H9 (cell line): ENCODE measurements around the gene SLC24A2. TPM values are rescaled to one million over a fixed set of nuclear protein-coding genes. Genes with fewer than 3 reads are reported as not detected.

ENCODE experiments used
- DNase-seq: peaks from one replicate; pipeline ENCODE4 v3.0.0-alpha.2; 2017
- H2AFZ ChIP-seq: one replicate; pipeline ENCODE4 v1.6.1; 2013; ENCODE audit warnings: mild to moderate bottlenecking, low read length, control low read depth, moderate library complexity
- H2AK5ac ChIP-seq: 2 replicates; pipeline ENCODE4 v1.6.1; 2013; ENCODE audit warnings: low read length, control low read depth, mixed read lengths; ENCODE audit not compliant: insufficient read length
- H2BK120ac ChIP-seq: one replicate; pipeline ENCODE4 v1.6.1; 2013; ENCODE audit warnings: low read depth, mild to moderate bottlenecking, low read length, control low read depth, inconsistent platforms; ENCODE audit not compliant: poor library complexity, severe bottlenecking
- H2BK12ac ChIP-seq: 2 replicates; pipeline ENCODE4 v1.6.1; 2013; ENCODE audit warnings: low read length, control low read depth, mixed read lengths, low read depth; ENCODE audit not compliant: insufficient read length
- H2BK15ac ChIP-seq: 2 replicates; pipeline ENCODE4 v1.6.1; 2013; ENCODE audit warnings: low read depth, low read length, control low read depth
- H2BK20ac ChIP-seq: one replicate; pipeline ENCODE4 v1.6.1; 2013; ENCODE audit warnings: low read depth, mild to moderate bottlenecking, low read length, control low read depth, inconsistent platforms; ENCODE audit not compliant: poor library complexity, severe bottlenecking
- H2BK5ac ChIP-seq: 2 replicates; pipeline ENCODE4 v1.6.1; 2013; ENCODE audit warnings: low read length, control low read depth, mixed read lengths; ENCODE audit not compliant: insufficient read length
- H3K14ac ChIP-seq: 2 replicates; pipeline ENCODE4 v1.6.1; 2013; ENCODE audit warnings: low read length, control low read depth; ENCODE audit not compliant: insufficient read depth
- H3K18ac ChIP-seq: 2 replicates; pipeline ENCODE4 v1.6.1; 2013; ENCODE audit warnings: low read depth, mild to moderate bottlenecking, mixed read lengths, low read length, control low read depth; ENCODE audit not compliant: insufficient read length
- H3K23ac ChIP-seq: 2 replicates; pipeline ENCODE4 v1.6.1; 2013; ENCODE audit warnings: low read length, control low read depth, mixed read lengths, low read depth; ENCODE audit not compliant: insufficient read length
- H3K23me2 ChIP-seq: 2 replicates; pipeline ENCODE4 v1.6.1; 2013; ENCODE audit warnings: low read depth, mild to moderate bottlenecking, mixed read lengths, low read length, control low read depth; ENCODE audit not compliant: insufficient read length, poor library complexity, severe bottlenecking
- H3K27ac ChIP-seq: 2 replicates; pipeline ENCODE4 v1.5.1; 2013; ENCODE audit warnings: low read length, control low read depth, mixed read lengths, low read depth; ENCODE audit not compliant: insufficient read length
- H3K27me3 ChIP-seq: 2 replicates; pipeline ENCODE4 v1.6.1; 2013; ENCODE audit warnings: low read length, control low read depth, inconsistent platforms; ENCODE audit not compliant: insufficient read depth
- H3K4ac ChIP-seq: 2 replicates; pipeline ENCODE4 v1.6.1; 2013; ENCODE audit warnings: low read depth, mild to moderate bottlenecking, control low read depth, inconsistent platforms, low read length, moderate library complexity
- H3K4me1 ChIP-seq: 2 replicates; pipeline ENCODE4 v1.6.1; 2013; ENCODE audit warnings: low read length, control low read depth, inconsistent platforms; ENCODE audit not compliant: insufficient read depth
- H3K4me2 ChIP-seq: 2 replicates; pipeline ENCODE4 v1.6.1; 2013; ENCODE audit warnings: low read length, control low read depth, mixed read lengths; ENCODE audit not compliant: insufficient read length, insufficient read depth
- H3K56ac ChIP-seq: 2 replicates; pipeline ENCODE4 v1.6.1; 2013; ENCODE audit warnings: low read depth, mild to moderate bottlenecking, mixed read lengths, low read length, control low read depth; ENCODE audit not compliant: insufficient read length
- H3K79me1 ChIP-seq: 2 replicates; pipeline ENCODE4 v1.6.1; 2013; ENCODE audit warnings: low read depth, mild to moderate bottlenecking, moderate library complexity, low read length, control low read depth, inconsistent platforms; ENCODE audit not compliant: insufficient read depth, poor library complexity, severe bottlenecking
- H3K79me2 ChIP-seq: 2 replicates; pipeline ENCODE4 v1.6.1; 2013; ENCODE audit warnings: low read length, control low read depth, inconsistent platforms; ENCODE audit not compliant: insufficient read depth
- H3K9ac ChIP-seq: 2 replicates; pipeline ENCODE4 v1.6.1; 2013; ENCODE audit warnings: low read length, control low read depth, mixed read lengths; ENCODE audit not compliant: insufficient read length; ENCODE audit errors: extremely low read depth
- H3K9me3 ChIP-seq: one replicate; pipeline ENCODE4 v1.6.1; 2013; ENCODE audit warnings: low read depth, low read length, inconsistent platforms; ENCODE audit not compliant: control insufficient read depth
- H3T11ph ChIP-seq: one replicate; pipeline ENCODE4 v1.6.1; 2013; ENCODE audit warnings: mild to moderate bottlenecking, low read length, control low read depth, inconsistent platforms
- H4K20me1 ChIP-seq: one replicate; pipeline ENCODE4 v1.6.1; 2013; ENCODE audit not compliant: control insufficient read depth, insufficient read length, insufficient read depth
- H4K5ac ChIP-seq: 2 replicates; pipeline ENCODE4 v1.6.1; 2013; ENCODE audit warnings: low read depth, mild to moderate bottlenecking, mixed read lengths, low read length, control low read depth; ENCODE audit not compliant: insufficient read length
- H4K8ac ChIP-seq: replicated peaks from 2 replicates; pipeline ENCODE4 v1.6.1; 2013; ENCODE audit warnings: low read length, control low read depth, mixed read lengths, low read depth; ENCODE audit not compliant: insufficient read length
- H4K91ac ChIP-seq: 2 replicates; pipeline ENCODE4 v1.6.1; 2013; ENCODE audit warnings: low read depth, mild to moderate bottlenecking, moderate library complexity, mixed read lengths, low read length, control low read depth; ENCODE audit not compliant: insufficient read length
- H3K27ac Mint-ChIP-seq, 3 experiments: 2 replicates in 2 of 3; 3 replicates in 1 of 3; pipeline ENCODE4 v1.8.0; 2020 to 2021; ENCODE audit warnings: mixed read lengths in 3 of 3, mild to moderate bottlenecking in 1 of 3, moderate library complexity in 1 of 3
- H3K27me3 Mint-ChIP-seq: 2 replicates; pipeline ENCODE4 v1.8.0; 2021; ENCODE audit warnings: low read depth, mild to moderate bottlenecking, moderate library complexity, mixed read lengths
- H3K36me3 Mint-ChIP-seq, 3 experiments: 2 replicates in 2 of 3; 3 replicates in 1 of 3; pipeline ENCODE4 v1.8.0; 2020 to 2021; ENCODE audit warnings: low read depth in 3 of 3, mixed read lengths in 3 of 3; ENCODE audit not compliant: insufficient read depth in 1 of 3
- H3K4me1 Mint-ChIP-seq, 2 experiments: 2 replicates each; pipeline ENCODE4 v1.8.0; 2020; ENCODE audit warnings: mixed read lengths in 2 of 2
- H3K4me3 Mint-ChIP-seq, 2 experiments: 2 replicates in 1 of 2; 3 replicates in 1 of 2; pipeline ENCODE4 v1.8.0; 2020 to 2021; ENCODE audit warnings: mild to moderate bottlenecking in 2 of 2, mixed read lengths in 2 of 2, moderate library complexity in 1 of 2
- H3K9me3 Mint-ChIP-seq, 2 experiments: 2 replicates in 1 of 2; 3 replicates in 1 of 2; pipeline ENCODE4 v1.8.0; 2020; ENCODE audit warnings: mild to moderate bottlenecking in 2 of 2, mixed read lengths in 2 of 2, moderate library complexity in 1 of 2
- CTCF ChIP-seq: fragments of 200-600 bp; sonication (generic); conservative IDR thresholded peaks from 3 replicates; pipeline ENCODE4 v1.8.0; 2021; ENCODE audit warnings: antibody characterized with exemption, mild to moderate bottlenecking
- WGBS: extraction: QIAGEN DNeasy Blood & Tissue Kit; methylation state at CpG from one replicate; pipeline ENCODE4 v1.1.7; 2013; ENCODE audit warnings: missing lambda C conversion rate, low lambda C conversion rate, mixed read lengths; ENCODE audit not compliant: insufficient read length; ENCODE audit errors: extremely low coverage; 5-methylcytosine and 5-hydroxymethylcytosine counted together
- total RNA-seq: library from RNA; stranded (reverse); gene quantifications from 2 replicates; pipeline ENCODE4 v1.2.1, GENCODE V29; 2021

The SLC24A2 gene
- total RNA-seq, 1 experiment from 2014 or later, result 6.2 TPM

- no peak overlapping the region for H3K27ac ChIP-seq
- Mint-ChIP-seq H3K27me3 (peaks cover 2% of the 10 kb centered on the region), H3K27ac (no peak overlapping the region), H3K4me3 (no peak overlapping the region), H3K9me3 (no peaks in the 10 kb centered on the region; a peak in 1 of 5 replicates), H3K36me3 (peaks cover 4 to 17% (median 15%) of the 10 kb centered on the region in 3 experiments; a peak in 6 of 7 replicates), H3K4me1 (peaks cover 33 to 39% of the 10 kb centered on the region in 2 experiments)
- no peak overlapping the region for H3K4me2 ChIP-seq
- no peak overlapping the region for H2BK12ac ChIP-seq
- peaks cover 6% of the 10 kb centered on the region for H3K23me2 ChIP-seq
- H4K8ac ChIP-seq, result no peak overlapping the region
- no peak overlapping the region for H2BK15ac ChIP-seq
- H2BK120ac ChIP-seq, result no peak overlapping the region
- no peak overlapping the region for H3K14ac ChIP-seq
- no peak overlapping the region for H4K91ac ChIP-seq
- H3K9ac ChIP-seq, result no peak overlapping the region
- no peak overlapping the region for H4K5ac ChIP-seq
- H2AFZ ChIP-seq, result no peak overlapping the region
- no peak for DNase-seq
- H2BK5ac ChIP-seq, result no peak overlapping the region
- no peak overlapping the region for H2BK20ac ChIP-seq
- H3K79me1 ChIP-seq, result no peaks in the 10 kb centered on the region
- WGBS, result 100% methylated on average over 2 of the region's 4 CpGs
- H3K18ac ChIP-seq, result no peak overlapping the region
- H3K79me2 ChIP-seq, result no peaks in the 10 kb centered on the region
- no peak overlapping the region for H3K4ac ChIP-seq
- peaks cover 5% of the 10 kb centered on the region; the same call in 1 of the 2 replicates for H3K4me1 ChIP-seq
- no peak for TF ChIP-seq CTCF
- H3K9me3 ChIP-seq, result no peaks in the 10 kb centered on the region
- no peak overlapping the region for H3K56ac ChIP-seq
- no peak overlapping the region for H3T11ph ChIP-seq
- no peaks in the 10 kb centered on the region for H4K20me1 ChIP-seq
- H3K27me3 ChIP-seq, result no peaks in the 10 kb centered on the region
- H2AK5ac ChIP-seq, result no peak overlapping the region
- no peak overlapping the region for H3K23ac ChIP-seq
These were observed 4.7 kb downstream of the SLC24A2 start for GRCh38 chr9:19784136-19784535.
